Measurements from ENCODE around the gene GRK4.

DNA sequence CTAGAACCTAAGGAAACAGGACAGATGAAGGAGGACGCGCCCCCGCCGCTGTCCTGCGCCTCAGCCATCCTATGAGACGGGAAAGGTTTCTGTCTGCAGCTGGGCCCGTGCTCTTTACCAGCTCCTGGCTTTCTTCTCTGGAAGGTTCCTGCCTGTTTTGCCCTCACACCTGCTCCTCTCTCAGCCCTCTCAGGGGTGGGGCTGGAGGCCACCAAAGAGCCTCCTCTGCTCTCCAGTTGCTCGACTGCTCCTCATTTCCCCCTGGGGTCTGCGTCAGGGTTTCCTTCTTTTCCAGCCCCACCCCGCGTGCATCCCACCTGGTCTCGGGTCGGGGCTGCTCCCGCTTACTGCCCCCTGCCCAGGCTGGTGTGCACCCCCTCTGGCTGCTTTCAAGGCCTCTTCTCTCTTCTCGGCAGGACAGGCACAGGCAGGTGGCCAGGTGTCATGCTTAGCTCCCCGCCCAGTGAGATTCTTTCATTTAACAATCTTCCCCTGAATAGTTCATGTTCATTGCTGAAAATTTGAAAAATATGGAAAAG, 106.4 kb downstream of the GRK4 start:
- no peak for TF ChIP-seq POLR2A (IDR thresholded peaks at IDR 0.05)
- TF ChIP-seq, protein P1, sequence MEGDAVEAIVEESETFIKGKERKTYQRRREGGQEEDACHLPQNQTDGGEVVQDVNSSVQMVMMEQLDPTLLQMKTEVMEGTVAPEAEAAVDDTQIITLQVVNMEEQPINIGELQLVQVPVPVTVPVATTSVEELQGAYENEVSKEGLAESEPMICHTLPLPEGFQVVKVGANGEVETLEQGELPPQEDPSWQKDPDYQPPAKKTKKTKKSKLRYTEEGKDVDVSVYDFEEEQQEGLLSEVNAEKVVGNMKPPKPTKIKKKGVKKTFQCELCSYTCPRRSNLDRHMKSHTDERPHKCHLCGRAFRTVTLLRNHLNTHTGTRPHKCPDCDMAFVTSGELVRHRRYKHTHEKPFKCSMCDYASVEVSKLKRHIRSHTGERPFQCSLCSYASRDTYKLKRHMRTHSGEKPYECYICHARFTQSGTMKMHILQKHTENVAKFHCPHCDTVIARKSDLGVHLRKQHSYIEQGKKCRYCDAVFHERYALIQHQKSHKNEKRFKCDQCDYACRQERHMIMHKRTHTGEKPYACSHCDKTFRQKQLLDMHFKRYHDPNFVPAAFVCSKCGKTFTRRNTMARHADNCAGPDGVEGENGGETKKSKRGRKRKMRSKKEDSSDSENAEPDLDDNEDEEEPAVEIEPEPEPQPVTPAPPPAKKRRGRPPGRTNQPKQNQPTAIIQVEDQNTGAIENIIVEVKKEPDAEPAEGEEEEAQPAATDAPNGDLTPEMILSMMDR (IDR thresholded peaks at IDR 0.05): no peak
